Measurements from ENCODE around the gene WDR88. TPM values are rescaled to one million over a fixed set of nuclear protein-coding genes. Genes with fewer than 3 reads are reported as not detected.

WDR88 gene
- total and polyA plus RNA-seq, 4 donors, result 0.08 TPM; not detected in 2

- Histone ChIP-seq H3K4me3 (ENCODE audit: low read depth in 1 of 3, low read length in 3 of 3) (no peak overlapping the region), H3K9ac (ENCODE audit: low read depth in 1 of 2, low read length in 2 of 2) (no peak overlapping the region), H3K36me3 (ENCODE audit: control insufficient read depth in 4 of 4, insufficient read depth in 3 of 4, low read depth in 1 of 4, low read length in 3 of 4) (peaks cover 11 to 54% (median 30%) of the 10 kb centered on the region in 4 donors), H3K4me1 (ENCODE audit: control insufficient read depth in 4 of 4, insufficient read depth in 4 of 4, low read length in 3 of 4) (peaks cover 0 to 24% (median 8%) of the 10 kb centered on the region in 4 donors), H3K27ac (ENCODE audit: low read depth in 1 of 2, low read length in 2 of 2) (no peak overlapping the region), H3K9me3 (ENCODE audit: control insufficient read depth in 4 of 4, low read length in 3 of 4) (no peaks in the 10 kb centered on the region), H3K27me3 (ENCODE audit: control insufficient read depth in 4 of 4, insufficient read depth in 4 of 4, low read length in 3 of 4) (no peaks in the 10 kb centered on the region)
- no peak for DNase-seq (ENCODE audit: low spot score)
- 74% methylated on average over 9 of the region's 9 CpGs for WGBS
- TF ChIP-seq FOXA1 (IDR thresholded peaks at IDR 0.05) (no peak), FOXA2 (IDR thresholded peaks at IDR 0.05) (no peak), TAF1 (conservative IDR thresholded peaks at IDR 0.05) (no peak), RAD21 (IDR thresholded peaks at IDR 0.05) (no peak)
- TF ChIP-seq, protein P1, sequence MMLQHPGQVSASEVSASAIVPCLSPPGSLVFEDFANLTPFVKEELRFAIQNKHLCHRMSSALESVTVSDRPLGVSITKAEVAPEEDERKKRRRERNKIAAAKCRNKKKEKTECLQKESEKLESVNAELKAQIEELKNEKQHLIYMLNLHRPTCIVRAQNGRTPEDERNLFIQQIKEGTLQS (IDR thresholded peaks at IDR 0.05), result no peak
- TF ChIP-seq, protein P2, sequence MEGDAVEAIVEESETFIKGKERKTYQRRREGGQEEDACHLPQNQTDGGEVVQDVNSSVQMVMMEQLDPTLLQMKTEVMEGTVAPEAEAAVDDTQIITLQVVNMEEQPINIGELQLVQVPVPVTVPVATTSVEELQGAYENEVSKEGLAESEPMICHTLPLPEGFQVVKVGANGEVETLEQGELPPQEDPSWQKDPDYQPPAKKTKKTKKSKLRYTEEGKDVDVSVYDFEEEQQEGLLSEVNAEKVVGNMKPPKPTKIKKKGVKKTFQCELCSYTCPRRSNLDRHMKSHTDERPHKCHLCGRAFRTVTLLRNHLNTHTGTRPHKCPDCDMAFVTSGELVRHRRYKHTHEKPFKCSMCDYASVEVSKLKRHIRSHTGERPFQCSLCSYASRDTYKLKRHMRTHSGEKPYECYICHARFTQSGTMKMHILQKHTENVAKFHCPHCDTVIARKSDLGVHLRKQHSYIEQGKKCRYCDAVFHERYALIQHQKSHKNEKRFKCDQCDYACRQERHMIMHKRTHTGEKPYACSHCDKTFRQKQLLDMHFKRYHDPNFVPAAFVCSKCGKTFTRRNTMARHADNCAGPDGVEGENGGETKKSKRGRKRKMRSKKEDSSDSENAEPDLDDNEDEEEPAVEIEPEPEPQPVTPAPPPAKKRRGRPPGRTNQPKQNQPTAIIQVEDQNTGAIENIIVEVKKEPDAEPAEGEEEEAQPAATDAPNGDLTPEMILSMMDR (IDR thresholded peaks at IDR 0.05; ENCODE audit: low read depth, low read length, missing input control), result no peak
Measured at GRCh38 chr19:33110137-33110910, 21.6 kb upstream of the WDR88 start.

DNA sequence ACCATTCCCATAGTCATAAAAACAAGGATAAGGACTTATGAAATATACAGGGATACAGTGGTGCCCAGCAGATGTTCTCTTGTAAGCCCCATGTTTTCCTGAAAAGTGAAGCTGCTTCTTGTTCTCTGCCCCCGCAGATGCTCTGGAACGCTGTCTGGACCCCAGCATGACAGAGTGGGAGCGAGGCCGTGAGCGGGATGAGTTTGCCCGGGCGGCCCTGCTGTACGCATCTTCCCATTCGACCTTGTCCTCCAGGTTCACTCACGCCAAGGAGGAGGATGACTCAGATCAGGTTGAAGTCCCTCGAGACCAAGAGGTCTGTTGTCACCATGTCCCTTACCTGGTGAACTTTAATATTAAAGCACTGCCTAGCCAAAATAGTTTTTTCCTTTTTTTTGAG is 20.3 kb upstream of the WDR88 start:
- H3K9ac ChIP-seq (ENCODE audit: low read depth in 1 of 2, low read length in 2 of 2), result no peak overlapping the region
- H3K27me3 ChIP-seq (ENCODE audit: control insufficient read depth in 4 of 4, insufficient read depth in 4 of 4, low read length in 3 of 4), result no peaks in the 10 kb centered on the region
- H3K9me3 ChIP-seq (ENCODE audit: control insufficient read depth in 4 of 4, low read length in 3 of 4), result no peaks in the 10 kb centered on the region
- peaks cover 0 to 24% (median 8%) of the 10 kb centered on the region in 4 donors for H3K4me1 ChIP-seq (ENCODE audit: control insufficient read depth in 4 of 4, insufficient read depth in 4 of 4, low read length in 3 of 4)
- TF ChIP-seq FOXA2 (IDR thresholded peaks at IDR 0.05), result no peak
- no peak for TF ChIP-seq FOXA1 (IDR thresholded peaks at IDR 0.05)
- no peak for TF ChIP-seq RXRA (IDR thresholded peaks at IDR 0.05)
- no peak for TF ChIP-seq YY1 (IDR thresholded peaks at IDR 0.05)
- TF ChIP-seq, protein P3, sequence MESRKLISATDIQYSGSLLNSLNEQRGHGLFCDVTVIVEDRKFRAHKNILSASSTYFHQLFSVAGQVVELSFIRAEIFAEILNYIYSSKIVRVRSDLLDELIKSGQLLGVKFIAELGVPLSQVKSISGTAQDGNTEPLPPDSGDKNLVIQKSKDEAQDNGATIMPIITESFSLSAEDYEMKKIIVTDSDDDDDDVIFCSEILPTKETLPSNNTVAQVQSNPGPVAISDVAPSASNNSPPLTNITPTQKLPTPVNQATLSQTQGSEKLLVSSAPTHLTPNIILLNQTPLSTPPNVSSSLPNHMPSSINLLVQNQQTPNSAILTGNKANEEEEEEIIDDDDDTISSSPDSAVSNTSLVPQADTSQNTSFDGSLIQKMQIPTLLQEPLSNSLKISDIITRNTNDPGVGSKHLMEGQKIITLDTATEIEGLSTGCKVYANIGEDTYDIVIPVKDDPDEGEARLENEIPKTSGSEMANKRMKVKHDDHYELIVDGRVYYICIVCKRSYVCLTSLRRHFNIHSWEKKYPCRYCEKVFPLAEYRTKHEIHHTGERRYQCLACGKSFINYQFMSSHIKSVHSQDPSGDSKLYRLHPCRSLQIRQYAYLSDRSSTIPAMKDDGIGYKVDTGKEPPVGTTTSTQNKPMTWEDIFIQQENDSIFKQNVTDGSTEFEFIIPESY (IDR thresholded peaks at IDR 0.05), result no peak
- TF ChIP-seq SP1 (IDR thresholded peaks at IDR 0.05), result no peak
- TF ChIP-seq, protein P1 (IDR thresholded peaks at IDR 0.05), result no peak
- no peak for TF ChIP-seq TAF1 (conservative IDR thresholded peaks at IDR 0.05)
- TF ChIP-seq MAX (IDR thresholded peaks at IDR 0.05), result no peak
- TF ChIP-seq NR2F2 (IDR thresholded peaks at IDR 0.05), result no peak
- no peak for TF ChIP-seq GABPA (IDR thresholded peaks at IDR 0.05 in 1 of 2, conservative IDR thresholded peaks at IDR 0.05 in 1 of 2)
- TF ChIP-seq HNF4G (IDR thresholded peaks at IDR 0.05), result no peak
- TF ChIP-seq HNF4A (conservative IDR thresholded peaks at IDR 0.05), result no peak
- TF ChIP-seq RAD21 (IDR thresholded peaks at IDR 0.05), result no peak
- no peak for TF ChIP-seq REST (IDR thresholded peaks at IDR 0.05)
- TF ChIP-seq JUND (IDR thresholded peaks at IDR 0.05), result no peak
- TF ChIP-seq, protein P2 (IDR thresholded peaks at IDR 0.05; ENCODE audit: low read depth, low read length, missing input control), result no peak
- WGBS, result 94% methylated on average over 11 of the region's 11 CpGs
- H3K36me3 ChIP-seq (ENCODE audit: control insufficient read depth in 4 of 4, insufficient read depth in 3 of 4, low read depth in 1 of 4, low read length in 3 of 4), result peaks cover 10 to 53% (median 32%) of the 10 kb centered on the region in 4 donors
- H3K4me3 ChIP-seq (ENCODE audit: low read depth in 1 of 3, low read length in 3 of 3), result no peak overlapping the region
- DNase-seq (ENCODE audit: low spot score), result no peak
- H3K27ac ChIP-seq (ENCODE audit: low read depth in 1 of 2, low read length in 2 of 2), result no peak overlapping the region
